SK-N-SH (cell line): ENCODE data around the gene CES1.
"Not testable (repeated sequence)": the region's sequence is repeated elsewhere in the genome, so short reads cannot be mapped to it uniquely, and the experiment has no call there.

Experiments used
- CTCF ChIP-seq: fragments of 200-600 bp; sonication (generic); IDR thresholded peaks from 2 replicates; pipeline ENCODE4 v1.6.1; 2017; ENCODE audit warnings: antibody characterized with exemption, mild to moderate bottlenecking, moderate library complexity
- EP300 ChIP-seq, 2 experiments: IDR thresholded peaks; 2 replicates each; pipeline versions ENCODE4 v1.4.0 to v1.6.1; 2012; ENCODE audit warnings: borderline replicate concordance in 1 of 2, low read depth in 1 of 2, low read length in 1 of 2
- FOXJ3 ChIP-seq: sonication (generic); formaldehyde crosslinking; IDR thresholded peaks from 2 replicates; pipeline ENCODE4 v1.5.1; 2020; ENCODE audit warnings: mild to moderate bottlenecking, missing genetic modification reagents
- GABPA ChIP-seq: IDR thresholded peaks from 2 replicates; pipeline ENCODE4 v1.4.0; 2012; ENCODE audit warnings: low read depth, mild to moderate bottlenecking
- IRF3 ChIP-seq: fragments of 150-350 bp; IDR thresholded peaks from 2 replicates; pipeline ENCODE4 v1.6.1; 2016; ENCODE audit warnings: mild to moderate bottlenecking, low read depth, low read length
- JUND ChIP-seq: IDR thresholded peaks from 2 replicates; pipeline ENCODE4 v1.4.0; 2012
- MAX ChIP-seq: IDR thresholded peaks from 2 replicates; pipeline ENCODE4 v1.4.0; 2012; ENCODE audit warnings: low read depth
- MXI1 ChIP-seq: IDR thresholded peaks from 2 replicates; pipeline ENCODE4 v1.6.1; 2012; ENCODE audit warnings: mild to moderate bottlenecking, low read depth, low read length, improper control_type of control experiment
- NRF1 ChIP-seq: IDR thresholded peaks from 2 replicates; pipeline ENCODE4 v1.6.1; 2012; ENCODE audit warnings: low read depth, mild to moderate bottlenecking, low read length
- POLR2AphosphoS5 ChIP-seq: IDR thresholded peaks from 2 replicates; pipeline ENCODE4 v1.6.1; 2012; ENCODE audit warnings: low read depth, low read length
- RAD21 ChIP-seq: IDR thresholded peaks from 2 replicates; pipeline ENCODE4 v1.6.1; 2012; ENCODE audit warnings: mild to moderate bottlenecking, low read length
- REST ChIP-seq: IDR thresholded peaks from 2 replicates; pipeline ENCODE4 v1.6.1; 2012; ENCODE audit warnings: mild to moderate bottlenecking, low read depth, low read length, moderate library complexity
- USF2 ChIP-seq: fragments of 150-350 bp; IDR thresholded peaks from 2 replicates; pipeline ENCODE4 v1.6.1; 2017; ENCODE audit warnings: antibody characterized with exemption, low read length, low read depth, borderline replicate concordance
- ZBTB33 ChIP-seq: IDR thresholded peaks from 2 replicates; pipeline ENCODE4 v1.4.0; 2012; ENCODE audit warnings: low read depth, borderline replicate concordance

GRCh38 chr16:55791512-55791911 is 41.4 kb downstream of the CES1 start:
- not testable (repeated sequence) for TF ChIP-seq CTCF; FOXJ3 (CRISPR knock-in tag); EP300 (IDR thresholded peaks at IDR 0.05; ENCODE audit: borderline replicate concordance in 1 of 2, low read depth in 1 of 2, low read length in 1 of 2); ZBTB33; GABPA; IRF3; USF2; MAX; POLR2AphosphoS5; RAD21; REST; JUND; MXI1; NRF1
